GM11168 (cell line): ENCODE data around the gene UQCR10.
"Not testable (repeated sequence)": the region's sequence is repeated elsewhere in the genome, so short reads cannot be mapped to it uniquely, and the experiment has no call there.

Source experiments
- in situ Hi-C: fragments of 300-500 bp; cut with MboI; formaldehyde crosslinking; loops from one replicate; pipeline ENCODE4 v1.12.0; 2022; ENCODE audit warnings: low sequenced_read_pairs; ENCODE audit not compliant: unreplicated experiment

Gene UQCR10

DNA sequence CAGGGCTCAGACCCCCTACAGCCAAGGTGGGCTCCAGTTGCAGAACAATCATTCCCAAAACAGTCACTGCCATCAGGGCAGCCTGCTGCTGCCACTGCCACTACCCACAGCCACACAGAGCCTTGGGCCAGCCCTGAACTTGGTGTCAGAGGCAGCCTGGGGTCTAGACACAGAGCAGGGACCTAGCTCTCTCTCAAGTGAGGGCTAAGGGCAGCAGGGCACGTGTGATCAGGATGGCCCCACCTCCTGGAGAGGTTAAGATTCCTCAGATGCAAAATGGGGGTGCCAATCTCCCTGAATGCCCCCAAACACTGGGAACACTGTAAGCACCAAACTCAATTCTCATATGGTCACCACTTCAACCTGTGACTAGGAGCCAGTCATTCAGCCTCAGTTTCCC lies 31.8 kb upstream of the UQCR10 start:
- in situ Hi-C loops = no loop called here

- in situ Hi-C loops = no loop called here
These were observed 29.7 kb upstream of the UQCR10 start for GRCh38 chr22:29737251-29738117.

DNA sequence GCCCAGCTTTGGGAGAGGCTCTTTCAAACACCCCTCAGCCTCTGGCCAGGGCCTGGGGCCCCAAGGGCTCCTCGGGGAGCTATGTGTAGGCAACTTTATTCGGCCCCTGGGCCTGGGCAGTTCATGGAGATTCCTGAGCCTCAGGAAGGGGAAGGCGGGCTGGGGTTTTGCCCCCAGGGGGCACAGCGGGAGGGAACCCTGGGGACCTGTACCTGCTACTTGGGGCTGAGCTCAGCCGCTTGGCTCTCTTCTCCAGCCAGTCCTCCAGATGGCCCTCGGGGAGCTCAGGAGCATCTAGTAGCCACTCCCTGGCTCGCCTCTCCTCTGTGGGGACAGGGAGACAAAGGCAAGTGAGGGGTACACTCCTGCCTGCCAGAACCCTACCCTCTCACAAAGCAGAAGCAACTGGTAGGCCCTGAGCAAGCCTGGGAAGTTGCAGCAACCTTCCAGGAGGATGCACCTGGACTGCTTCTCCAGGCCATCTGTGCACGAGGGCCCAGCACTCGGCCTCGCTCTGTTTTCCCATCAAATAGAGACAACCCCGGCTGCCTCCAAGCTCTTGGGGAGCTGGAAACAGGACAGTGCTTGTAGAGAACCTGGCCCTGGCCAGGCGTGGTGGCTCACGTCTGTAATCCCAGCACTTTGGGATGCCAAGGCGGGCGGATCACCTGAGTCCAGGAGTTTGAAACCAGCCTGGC lies 28.9 kb upstream of the UQCR10 start:
- in situ Hi-C loops = no loop called here

GRCh38 chr22:29739346-29739875 lies 27.8 kb upstream of the UQCR10 start:
- in situ Hi-C loops = no loop called here

GRCh38 chr22:29740216-29740615 lies 27.0 kb upstream of the UQCR10 start:
- in situ Hi-C loops = no loop called here

- in situ Hi-C loops = no loop called here
These were observed 25.2 kb upstream of the UQCR10 start for GRCh38 chr22:29741926-29742325.

GRCh38 chr22:29742326-29742725 lies 24.8 kb upstream of the UQCR10 start:
- in situ Hi-C loops = no loop called here

- in situ Hi-C loops = no loop called here
These were observed 22.3 kb upstream of the UQCR10 start for GRCh38 chr22:29744902-29745301.

- in situ Hi-C loops = no loop called here
These were observed 19.3 kb upstream of the UQCR10 start for GRCh38 chr22:29747832-29748231.

- in situ Hi-C loops = no loop called here
These were observed 18.8 kb upstream of the UQCR10 start for GRCh38 chr22:29748248-29748893.

DNA sequence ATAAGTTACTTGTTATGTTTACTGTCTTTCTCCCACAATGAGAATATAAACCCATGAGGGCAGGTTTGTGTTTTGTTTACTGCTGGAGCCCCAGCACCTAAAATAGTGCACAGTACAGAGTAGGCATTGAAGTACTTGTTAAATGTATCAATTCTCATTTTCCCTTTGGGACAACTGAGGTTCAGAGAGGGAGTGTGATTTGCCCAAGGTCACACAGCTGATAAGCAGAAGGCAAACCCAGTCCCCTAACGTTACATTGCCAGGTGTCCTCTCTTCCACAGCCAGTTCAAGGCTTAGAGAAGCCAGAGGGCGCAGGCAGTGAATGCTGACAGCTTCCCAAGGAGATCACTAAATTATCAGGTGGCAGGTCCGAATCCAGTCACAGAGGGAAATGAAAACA lies 17.1 kb upstream of the UQCR10 start:
- in situ Hi-C loops = no loop called here

GRCh38 chr22:29750559-29751538 lies 16.3 kb upstream of the UQCR10 start:
- in situ Hi-C loops = no loop called here

- in situ Hi-C loops = no loop called here
These were observed 15.5 kb upstream of the UQCR10 start for GRCh38 chr22:29751669-29752068.

GRCh38 chr22:29753808-29754657 lies 13.1 kb upstream of the UQCR10 start:
- in situ Hi-C loops = no loop called here

GRCh38 chr22:29754658-29755395 lies 12.3 kb upstream of the UQCR10 start:
- in situ Hi-C loops = not testable (repeated sequence)

GRCh38 chr22:29755889-29756288 lies 11.3 kb upstream of the UQCR10 start:
- in situ Hi-C loops = no loop called here

- in situ Hi-C loops = no loop called here
These were observed 10.8 kb upstream of the UQCR10 start for GRCh38 chr22:29756341-29756740.

DNA sequence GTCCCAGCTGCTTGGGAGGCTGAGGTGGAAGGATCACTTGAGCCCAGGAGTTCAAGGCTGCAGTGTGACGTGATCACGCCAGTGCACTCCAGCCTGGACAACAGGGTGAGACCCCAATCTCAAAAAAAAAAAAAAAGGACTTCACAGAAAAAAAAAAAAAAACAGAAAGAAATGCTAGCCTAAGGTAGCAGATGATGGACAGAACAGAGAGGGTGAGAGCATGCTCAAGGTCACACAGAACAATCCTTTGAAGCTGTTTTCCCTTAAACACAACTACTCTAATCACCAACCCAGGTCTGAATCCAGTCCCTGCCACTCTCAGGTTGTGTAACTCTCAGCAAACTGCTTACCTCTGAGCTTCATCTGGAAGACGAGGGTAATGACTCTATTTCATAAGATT lies 10.1 kb upstream of the UQCR10 start:
- in situ Hi-C loops = no loop called here
